HG03196 (cell line): Measurements from ENCODE around the gene DIAPH1.

Experiments
- ATAC-seq: cut with Tn5 transposase; IDR thresholded peaks from one replicate; pipeline ENCODE4 v1.9.1; 2021; ENCODE audit not compliant: unreplicated experiment

DIAPH1 gene

GRCh38 chr5:141565826-141566570 lies 52.8 kb downstream of the DIAPH1 start:
- no peak for ATAC-seq

GRCh38 chr5:141564216-141564692 lies 54.5 kb downstream of the DIAPH1 start:
- ATAC-seq = peak; percentile 91

GRCh38 chr5:141560725-141561483 lies 57.9 kb downstream of the DIAPH1 start:
- ATAC-seq = no peak

- ATAC-seq = no peak
Observed at GRCh38 chr5:141560151-141560550, 58.6 kb downstream of the DIAPH1 start.

GRCh38 chr5:141559461-141559860 lies 59.3 kb downstream of the DIAPH1 start:
- ATAC-seq = no peak

GRCh38 chr5:141558150-141558549 lies 60.6 kb downstream of the DIAPH1 start:
- peak; percentile 13 for ATAC-seq

- ATAC-seq = peak; percentile 84
Observed at GRCh38 chr5:141557681-141558136, 61.1 kb downstream of the DIAPH1 start.

GRCh38 chr5:141547921-141548320 lies 70.9 kb downstream of the DIAPH1 start:
- ATAC-seq = no peak

- ATAC-seq = no peak
Observed at GRCh38 chr5:141547488-141547887, 71.3 kb downstream of the DIAPH1 start.

GRCh38 chr5:141543053-141543452 lies 75.7 kb downstream of the DIAPH1 start:
- no peak for ATAC-seq

GRCh38 chr5:141534492-141535213 lies 84.1 kb downstream of the DIAPH1 start:
- no peak for ATAC-seq

- no peak for ATAC-seq
Observed at GRCh38 chr5:141533897-141534296, 84.9 kb downstream of the DIAPH1 start.

- no peak for ATAC-seq
Observed at GRCh38 chr5:141532726-141533125, 86.1 kb downstream of the DIAPH1 start.

- ATAC-seq = no peak
Observed at GRCh38 chr5:141529873-141530272, 88.9 kb downstream of the DIAPH1 start.

- ATAC-seq = no peak
Observed at GRCh38 chr5:141529002-141529401, 89.8 kb downstream of the DIAPH1 start.

- no peak for ATAC-seq
Observed at GRCh38 chr5:141528291-141528984, 90.4 kb downstream of the DIAPH1 start.

- no peak for ATAC-seq
Observed at GRCh38 chr5:141527426-141527825, 91.4 kb downstream of the DIAPH1 start.

GRCh38 chr5:141525653-141526052 lies 93.1 kb downstream of the DIAPH1 start:
- no peak for ATAC-seq

GRCh38 chr5:141524604-141525597 lies 93.9 kb downstream of the DIAPH1 start:
- ATAC-seq = peak; percentile 90

GRCh38 chr5:141523991-141524390 lies 94.8 kb downstream of the DIAPH1 start:
- no peak for ATAC-seq
